Right lobe of liver (tissue), 4 donors: Measurements from ENCODE around the gene ERMAP.
"Not testable (repeated sequence)": the region's sequence is repeated elsewhere in the genome, so short reads cannot be mapped to it uniquely, and the experiment has no call there.

Source experiments
- CTCF ChIP-seq, 4 donors: fragments of 200-600 bp in 3 of 4; fragments of 450-650 bp in 1 of 4; IDR thresholded peaks; one replicate each; pipeline versions ENCODE4 v1.5.1 to v1.8.0; 2016 to 2022; ENCODE audit warnings: antibody characterized with exemption in 4 of 4, mild to moderate bottlenecking in 2 of 4
- POLR2A ChIP-seq: fragments of 450-650 bp; IDR thresholded peaks from one replicate; pipeline ENCODE4 v1.6.1; 2017; ENCODE audit warnings: antibody characterized with exemption, mild to moderate bottlenecking
- donor health status: DM: no; HTN: no; CAD: no.
- donor health status: DM: no; HTN: no; CAD: no.
- donor health status: DM: no; HTN: yes; CAD: no.

- not testable (repeated sequence) for TF ChIP-seq CTCF (IDR thresholded peaks at IDR 0.05); POLR2A
Observed at GRCh38 chr1:42868466-42868865, 51.5 kb downstream of the ERMAP start.
